GM10266 (cell line): ENCODE results near the gene RBFOX1.

ENCODE experiments used
- DNase-seq: peaks from one replicate; pipeline ENCODE4 v3.0.0; 2012; ENCODE audit errors: extremely low spot score
- CTCF ChIP-seq: IDR thresholded peaks from 2 replicates; pipeline ENCODE4 v1.5.1; 2012; ENCODE audit warnings: mild to moderate bottlenecking, low read depth; ENCODE audit not compliant: control insufficient read depth, insufficient read depth; ENCODE audit errors: missing control alignments

Gene RBFOX1

GRCh38 chr16:7644176-7644575 lies 311.5 kb downstream of the RBFOX1 start:
- no peak for DNase-seq
- TF ChIP-seq CTCF, result no peak

GRCh38 chr16:7644811-7645210 lies 312.2 kb downstream of the RBFOX1 start:
- no peak for TF ChIP-seq CTCF
- DNase-seq, result no peak

GRCh38 chr16:7646821-7647500 lies 314.3 kb downstream of the RBFOX1 start:
- TF ChIP-seq CTCF, result no peak
- no peak for DNase-seq

GRCh38 chr16:7650431-7650830 lies 317.8 kb downstream of the RBFOX1 start:
- TF ChIP-seq CTCF, result no peak
- DNase-seq, result no peak

- no peak for TF ChIP-seq CTCF
- DNase-seq, result no peak
These were observed 319.3 kb downstream of the RBFOX1 start for GRCh38 chr16:7651803-7652570.

- no peak for TF ChIP-seq CTCF
- DNase-seq, result no peak
These were observed 321.3 kb downstream of the RBFOX1 start for GRCh38 chr16:7653746-7654461.
